GM03348 (cell line): ENCODE measurements around the gene IGFL1.
A peak's percentile ranks its signal among the peaks of the same experiment; 100 is the strongest.
"Not testable (repeated sequence)": the region's sequence is repeated elsewhere in the genome, so short reads cannot be mapped to it uniquely, and the experiment has no call there.

Experiments used
- DNase-seq: peaks from one replicate; pipeline ENCODE4 v3.0.0; 2012; ENCODE audit warnings: low spot score

IGFL1 gene

GRCh38 chr19:46229442-46229841, at the start of gene IGFL1:
Gene IGFL1, plus strand, starts transcription at chr19:46229742. Its CDS starts 33 bp downstream, at chr19:46229775.
- no peak for DNase-seq

DNA sequence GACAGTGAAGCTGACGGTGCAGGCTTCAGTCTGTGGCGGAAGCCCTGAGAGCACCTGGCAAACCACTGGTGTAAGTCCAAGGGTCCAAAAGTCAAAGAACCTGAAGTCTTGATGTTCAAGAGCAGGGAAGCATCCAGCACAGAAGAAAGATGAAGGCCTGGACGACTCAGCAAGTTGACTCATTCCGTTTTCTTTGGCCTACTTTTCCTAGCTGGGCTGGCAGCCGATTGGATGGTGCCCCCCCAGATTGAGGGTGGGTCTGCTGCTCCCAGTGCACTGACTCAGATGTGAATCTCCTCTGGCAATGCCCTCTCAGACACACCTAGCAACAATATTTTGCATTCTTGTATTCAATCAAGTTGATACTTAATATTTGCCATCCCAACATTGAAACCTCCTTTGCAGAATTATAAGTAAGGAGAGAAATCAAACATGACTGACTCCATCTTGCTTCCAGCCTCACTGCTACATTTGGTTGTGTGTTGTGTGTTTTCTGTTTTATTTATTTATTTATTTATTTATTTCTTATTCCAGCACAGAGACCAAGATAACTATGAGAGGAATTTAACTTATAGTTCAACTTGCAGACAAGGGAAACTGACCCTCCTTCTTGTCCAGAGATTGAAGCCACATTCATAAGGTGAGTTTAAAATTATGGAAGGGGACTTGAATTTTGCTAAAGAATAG, 48.7 kb upstream of the IGFL1 start:
- no peak for DNase-seq

DNA sequence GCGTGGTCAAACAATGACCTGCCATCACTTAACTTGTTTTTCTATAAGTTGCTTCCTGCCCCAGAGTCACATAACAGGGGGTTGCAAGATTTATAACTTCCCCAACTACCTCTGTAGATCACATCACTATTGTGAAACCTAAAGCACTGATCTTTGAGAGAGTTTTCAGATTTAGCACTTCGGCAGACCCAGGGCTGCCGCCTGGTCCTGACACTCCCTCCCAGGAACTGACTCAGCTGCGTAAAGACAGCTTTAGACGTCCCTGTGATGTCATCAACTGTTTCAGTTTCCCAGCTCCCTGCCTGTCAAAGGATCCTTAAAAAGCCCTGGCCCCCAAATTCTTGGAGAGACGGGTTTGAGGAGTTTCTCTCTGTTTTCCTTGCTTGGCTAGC, 48.2 kb upstream of the IGFL1 start:
- DNase-seq = no peak

- no peak for DNase-seq
These were observed 47.1 kb upstream of the IGFL1 start for GRCh38 chr19:46182476-46182875.

GRCh38 chr19:46184775-46185710, 44.5 kb upstream of the IGFL1 start:
- DNase-seq = peak; percentile 41

DNA sequence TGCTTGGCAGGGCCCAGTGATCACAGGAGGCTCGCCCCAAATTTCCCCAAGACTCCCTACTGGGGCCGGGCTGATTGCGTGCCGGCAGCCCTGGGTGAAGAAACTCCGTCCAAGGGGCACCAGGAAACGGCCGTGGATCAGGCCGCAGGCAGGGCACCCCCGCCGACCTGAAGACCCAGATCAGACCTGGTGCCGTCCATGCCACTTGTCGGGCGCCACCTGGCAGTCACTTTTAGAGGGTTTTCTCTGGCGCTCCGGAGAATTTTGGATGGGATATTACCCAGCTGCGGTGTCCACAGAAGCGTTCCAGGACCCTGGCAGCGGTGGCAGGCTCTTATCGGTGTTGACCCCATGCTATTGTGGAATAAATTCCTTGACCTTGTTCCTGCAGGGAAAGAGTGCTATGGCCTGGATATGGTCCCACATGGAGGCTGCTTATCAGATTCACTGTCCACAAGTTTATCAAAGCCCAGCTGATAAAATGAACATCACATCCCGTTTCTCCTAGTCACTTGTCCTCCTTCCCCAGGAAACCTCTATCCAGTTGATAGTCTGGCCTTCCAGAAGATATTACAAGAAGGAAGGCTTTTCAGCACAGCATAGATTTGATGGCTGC, 43.3 kb upstream of the IGFL1 start:
- no peak for DNase-seq

DNA sequence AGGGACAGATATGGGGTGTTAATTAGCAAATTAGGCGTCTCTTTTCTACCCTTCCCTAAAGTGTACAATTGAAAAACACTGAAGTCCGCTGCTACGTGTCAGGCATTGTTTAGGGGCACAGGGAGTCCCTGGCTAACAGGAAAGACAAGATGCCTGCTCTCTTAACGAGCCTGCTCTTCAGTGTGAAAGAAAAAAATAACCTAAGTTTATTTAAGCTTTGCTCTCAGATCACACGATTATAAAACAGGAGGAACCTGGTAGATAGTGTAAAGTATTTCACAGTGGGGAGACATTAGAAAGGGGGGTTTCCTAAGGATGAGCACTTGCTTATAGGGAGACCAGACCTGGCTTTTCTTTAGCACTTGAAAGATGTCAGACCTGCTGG, 42.8 kb upstream of the IGFL1 start:
- no peak for DNase-seq

DNA sequence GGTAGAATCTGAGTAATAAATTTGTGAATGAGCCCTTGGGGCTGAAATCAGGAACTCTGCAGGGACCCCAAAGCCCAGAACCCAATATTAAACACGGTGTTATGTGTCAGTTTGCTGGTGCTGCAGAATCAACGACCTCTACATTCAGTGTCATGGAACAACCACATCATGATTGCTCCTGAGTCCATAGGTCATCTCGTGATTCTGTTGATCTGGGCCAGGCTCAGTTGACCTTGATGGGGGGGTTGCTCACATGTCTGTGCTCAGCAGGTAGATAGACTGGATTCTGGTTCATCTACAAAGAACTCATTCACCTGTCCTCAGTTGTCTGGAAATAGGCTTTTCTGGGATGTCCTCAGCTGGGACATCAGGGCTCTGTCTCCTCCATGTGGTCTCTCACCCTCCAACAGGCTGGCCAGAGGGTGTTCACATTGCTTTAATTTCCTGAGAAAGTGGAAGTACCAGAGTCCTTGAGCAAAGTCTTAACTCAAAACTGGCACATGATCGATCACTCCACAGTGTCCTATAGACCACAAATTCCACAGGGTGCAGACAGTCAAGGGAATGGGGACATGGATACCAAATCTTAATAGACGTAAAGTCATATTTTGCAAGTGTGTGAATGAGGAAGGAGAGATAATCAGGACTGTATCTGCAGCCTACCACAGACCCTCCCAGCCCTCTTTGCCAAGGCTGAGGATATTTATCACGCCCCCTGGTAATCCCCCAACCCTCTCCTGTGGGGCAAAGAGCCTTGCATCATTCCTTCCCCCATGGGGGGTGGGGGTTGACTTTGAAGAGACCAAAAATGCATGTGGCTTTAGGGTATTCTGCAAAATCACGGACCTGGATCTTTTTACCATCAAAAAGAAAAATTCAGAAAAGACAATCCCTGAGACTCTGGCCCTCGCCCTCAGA, 39.3 kb upstream of the IGFL1 start:
- DNase-seq = no peak

DNA sequence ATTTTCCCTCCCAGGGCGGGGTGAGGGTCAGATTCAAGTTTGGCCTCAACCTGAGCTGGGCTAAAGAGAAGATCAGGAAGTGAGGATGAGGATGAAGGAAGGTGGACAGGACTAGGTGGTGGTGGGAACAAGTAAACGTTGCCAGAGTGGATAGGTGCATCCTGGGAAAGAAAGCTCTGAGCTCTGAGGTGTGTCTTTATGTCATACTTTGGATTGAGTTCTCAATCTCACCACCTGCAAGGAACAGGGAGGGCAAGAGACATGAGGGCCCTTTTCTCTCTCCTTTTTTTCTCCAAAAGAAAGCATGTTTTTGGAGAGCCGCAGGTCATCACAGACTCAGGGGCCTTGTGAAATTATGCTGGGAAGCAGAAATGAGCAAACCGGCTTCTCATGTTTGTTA, 38.2 kb upstream of the IGFL1 start:
- DNase-seq = no peak

- no peak for DNase-seq
These were observed 37.6 kb upstream of the IGFL1 start for GRCh38 chr19:46191972-46192371.

- not testable (repeated sequence) for DNase-seq
These were observed 36.9 kb upstream of the IGFL1 start for GRCh38 chr19:46192626-46192991.

DNA sequence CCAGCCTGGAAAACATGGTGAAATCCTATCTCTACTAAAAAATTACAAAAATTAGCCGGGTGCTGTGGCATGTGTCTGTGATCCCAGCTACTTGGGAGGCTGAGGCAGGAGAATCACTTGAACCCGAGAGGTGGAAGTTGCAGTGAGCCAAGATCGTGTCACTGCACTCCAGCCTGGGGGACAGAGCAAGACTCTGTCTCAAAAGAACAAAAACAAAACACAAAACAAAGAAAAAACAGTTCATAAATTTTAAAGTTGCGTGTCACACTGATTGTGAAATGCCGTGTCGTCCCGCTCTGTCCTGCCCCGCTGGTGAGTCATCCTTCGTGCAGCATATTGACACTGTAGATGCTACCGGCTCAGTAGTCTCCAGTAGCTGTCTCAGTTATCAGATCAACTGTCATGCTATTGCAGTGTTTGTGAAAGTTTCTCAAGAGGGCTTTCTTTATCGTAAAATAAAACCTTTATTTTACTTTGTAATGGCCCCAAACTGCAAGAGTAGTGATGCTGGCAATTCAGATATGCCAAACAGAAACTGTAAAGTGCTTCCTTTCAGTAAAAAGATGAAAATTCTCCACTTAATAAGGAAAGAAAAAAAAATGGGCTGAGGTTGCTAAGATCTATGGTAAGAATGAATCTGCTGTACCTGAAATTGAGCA, 36.4 kb upstream of the IGFL1 start:
- peak; percentile 79 for DNase-seq

- no peak for DNase-seq
These were observed 35.9 kb upstream of the IGFL1 start for GRCh38 chr19:46193678-46194077.

DNA sequence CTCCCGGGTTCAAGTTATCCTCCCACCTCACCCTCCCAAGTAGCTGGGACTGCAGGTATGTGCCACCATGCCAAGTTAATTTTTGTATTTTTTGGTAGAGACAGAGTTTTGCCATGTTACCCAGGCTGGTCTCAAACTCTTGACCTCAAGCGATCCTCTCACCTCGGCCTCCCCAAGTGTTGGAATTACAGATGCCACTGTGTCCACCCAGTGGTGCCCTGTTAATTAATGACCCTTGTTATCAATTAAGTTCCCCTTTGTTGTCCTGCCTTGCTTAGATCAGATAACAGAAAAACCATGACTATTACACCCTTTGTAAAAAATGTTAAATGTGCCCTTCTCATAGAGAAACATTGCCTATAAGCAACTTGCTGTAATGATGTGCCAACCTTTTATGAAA, 34.4 kb upstream of the IGFL1 start:
- no peak for DNase-seq

GRCh38 chr19:46195919-46196318, 33.6 kb upstream of the IGFL1 start:
- DNase-seq = not testable (repeated sequence)

GRCh38 chr19:46196410-46197124, 33.0 kb upstream of the IGFL1 start:
- no peak for DNase-seq

GRCh38 chr19:46197314-46198070, 32.0 kb upstream of the IGFL1 start:
- no peak for DNase-seq

DNA sequence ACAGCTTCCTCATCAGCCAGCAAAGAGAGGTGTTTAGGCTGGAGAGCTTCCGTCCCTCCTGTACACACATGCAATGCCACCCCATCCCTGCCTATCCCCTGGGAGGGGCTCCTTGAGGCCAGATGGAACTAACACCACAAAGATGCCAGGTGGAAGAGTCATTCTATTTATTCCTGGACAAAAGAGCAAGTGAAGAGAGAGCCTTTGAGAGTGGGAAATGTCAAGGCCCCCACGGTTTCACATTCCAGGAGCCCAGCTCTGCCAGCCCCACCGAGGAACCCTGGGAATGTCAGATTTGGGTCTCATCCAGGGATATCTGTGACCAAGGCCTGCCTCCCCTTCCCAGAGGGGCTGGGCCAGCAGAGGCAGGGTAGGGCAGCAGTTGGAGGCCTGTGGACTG, 30.8 kb upstream of the IGFL1 start:
- no peak for DNase-seq

DNA sequence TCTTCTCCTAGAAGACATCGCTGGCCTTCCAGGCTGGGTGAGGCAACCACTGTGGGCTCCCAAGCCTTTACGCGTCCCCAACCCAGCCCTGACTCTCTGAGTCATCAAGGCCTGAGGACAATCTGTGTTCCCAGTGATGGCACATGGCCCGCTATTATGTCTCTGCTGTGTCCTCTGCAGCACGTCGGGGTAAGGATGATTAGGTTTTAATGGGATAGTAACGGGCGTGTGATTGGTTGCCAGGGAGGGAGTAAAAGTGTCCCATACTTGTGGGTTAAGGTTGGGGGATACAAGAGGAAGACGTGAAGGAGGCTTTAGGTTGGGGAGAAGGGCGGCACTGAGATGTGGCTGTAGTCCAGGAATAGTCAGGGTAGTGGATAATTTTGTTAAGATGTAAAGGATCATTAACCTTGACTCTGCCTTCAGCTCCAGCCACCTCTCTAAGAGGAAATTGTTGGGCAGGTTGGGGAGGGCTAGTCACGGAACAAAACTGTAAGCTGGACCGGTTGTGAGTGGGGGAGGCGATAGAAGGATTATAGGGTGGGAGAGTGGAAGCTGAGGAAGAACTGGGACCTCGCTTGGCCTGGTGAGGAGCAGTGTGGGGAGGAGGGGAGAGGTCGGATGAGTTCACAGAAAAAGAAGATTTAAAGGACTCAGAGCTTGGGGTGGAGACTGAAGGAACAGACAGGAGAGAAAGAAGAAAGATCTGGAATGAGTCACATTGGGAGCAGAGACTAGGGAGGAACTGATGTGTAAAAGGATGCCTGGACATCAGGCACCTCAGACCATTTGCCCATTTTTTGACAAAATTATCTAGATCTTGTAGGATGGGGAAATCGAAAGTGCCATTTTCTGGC, 27.9 kb upstream of the IGFL1 start:
- DNase-seq = no peak
